NT2/D1 (cell line): Measurements from ENCODE around the gene CD46.

Experiments
- YY1 ChIP-seq: IDR thresholded peaks from 2 replicates; pipeline ENCODE4 v1.6.1; 2011; ENCODE audit not compliant: insufficient read length, insufficient read depth
- ZNF274 ChIP-seq: IDR thresholded peaks from 2 replicates; pipeline ENCODE4 v1.6.1; 2011; ENCODE audit warnings: mild to moderate bottlenecking, low read depth, low read length

DNA sequence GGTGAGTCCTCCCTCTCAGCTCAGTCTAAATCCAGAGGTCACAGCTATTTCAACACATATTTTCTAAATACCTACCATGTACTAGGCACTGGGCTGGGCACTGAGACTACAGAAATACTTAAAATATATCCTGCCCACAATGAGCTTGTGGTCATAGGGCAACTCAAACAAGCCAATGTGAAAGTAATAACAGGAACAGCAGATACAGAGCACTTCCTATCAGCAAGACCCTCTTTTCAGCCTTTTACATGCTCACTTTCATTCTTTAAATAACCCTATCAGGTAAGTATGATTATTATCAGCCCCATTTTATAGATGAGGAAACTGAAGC is 87.2 kb downstream of the CD46 start:
- TF ChIP-seq YY1 (no peak), ZNF274 (no peak)
